Measurements from ENCODE around the gene RAD51B. TPM values are rescaled to one million over a fixed set of nuclear protein-coding genes. Genes with fewer than 3 reads are reported as not detected.

Gene RAD51B
- total RNA-seq, 2 donors from 2014 or later, result 9.3 to 12.1 TPM

GRCh38 chr14:67859169-67859749, 39.7 kb downstream of the RAD51B start:
- H3K36me3 ChIP-seq, result no peaks in the 10 kb centered on the region
- ATAC-seq (ENCODE audit: insufficient number of reproducible peaks, low FRiP score, low read depth) (no peak), DNase-seq (ENCODE audit: low spot score) (no peak)
- H3K27ac ChIP-seq, result no peak overlapping the region
- no peaks in the 10 kb centered on the region for H3K27me3 ChIP-seq (replicated peaks; ENCODE audit: insufficient read depth)
- H3K9me3 ChIP-seq, result no peaks in the 10 kb centered on the region
- no peaks in the 10 kb centered on the region for H3K4me1 ChIP-seq (ENCODE audit: control insufficient read depth in 1 of 2, low read depth in 2 of 2)
- no peak overlapping the region for H3K4me3 ChIP-seq
- TF ChIP-seq CTCF (IDR thresholded peaks at IDR 0.05), result no peak

GRCh38 chr14:67863223-67863622, 43.6 kb downstream of the RAD51B start:
- no peak for DNase-seq (ENCODE audit: low spot score)
- Histone ChIP-seq H3K27ac (no peak overlapping the region), H3K36me3 (no peaks in the 10 kb centered on the region), H3K4me3 (no peak overlapping the region), H3K27me3 (replicated peaks; ENCODE audit: insufficient read depth) (no peaks in the 10 kb centered on the region), H3K4me1 (ENCODE audit: control insufficient read depth in 1 of 2, low read depth in 2 of 2) (no peaks in the 10 kb centered on the region), H3K9me3 (no peaks in the 10 kb centered on the region)
- no peak for TF ChIP-seq CTCF (IDR thresholded peaks at IDR 0.05)
- no peak for ATAC-seq (ENCODE audit: insufficient number of reproducible peaks, low FRiP score, low read depth)

GRCh38 chr14:67875175-67876006, 55.8 kb downstream of the RAD51B start:
- H3K9me3 ChIP-seq, result no peaks in the 10 kb centered on the region
- DNase-seq (ENCODE audit: low spot score) (no peak), ATAC-seq (ENCODE audit: insufficient number of reproducible peaks, low FRiP score, low read depth) (no peak)
- no peak for TF ChIP-seq CTCF (IDR thresholded peaks at IDR 0.05)
- H3K4me1 ChIP-seq (ENCODE audit: control insufficient read depth in 1 of 2, low read depth in 2 of 2), result no peaks in the 10 kb centered on the region
- H3K4me3 ChIP-seq, result no peak overlapping the region
- H3K27me3 ChIP-seq (replicated peaks; ENCODE audit: insufficient read depth), result no peaks in the 10 kb centered on the region
- H3K36me3 ChIP-seq, result no peaks in the 10 kb centered on the region
- no peak overlapping the region for H3K27ac ChIP-seq

- DNase-seq (ENCODE audit: low spot score) (no peak), ATAC-seq (ENCODE audit: insufficient number of reproducible peaks, low FRiP score, low read depth) (no peak)
- no peak for TF ChIP-seq CTCF (IDR thresholded peaks at IDR 0.05)
- Histone ChIP-seq H3K27me3 (replicated peaks; ENCODE audit: insufficient read depth) (no peaks in the 10 kb centered on the region), H3K9me3 (no peaks in the 10 kb centered on the region), H3K4me1 (ENCODE audit: control insufficient read depth in 1 of 2, low read depth in 2 of 2) (no peaks in the 10 kb centered on the region), H3K27ac (no peak overlapping the region), H3K36me3 (no peaks in the 10 kb centered on the region), H3K4me3 (no peak overlapping the region)
These were observed 59.4 kb downstream of the RAD51B start for GRCh38 chr14:67879026-67879425.

- H3K4me1 ChIP-seq (ENCODE audit: control insufficient read depth in 1 of 2, low read depth in 2 of 2), result no peaks in the 10 kb centered on the region
- H3K36me3 ChIP-seq, result no peaks in the 10 kb centered on the region
- H3K27me3 ChIP-seq (replicated peaks; ENCODE audit: insufficient read depth), result no peaks in the 10 kb centered on the region
- TF ChIP-seq CTCF (IDR thresholded peaks at IDR 0.05), result no peak
- DNase-seq (ENCODE audit: low spot score) (no peak), ATAC-seq (ENCODE audit: insufficient number of reproducible peaks, low FRiP score, low read depth) (no peak)
- no peak overlapping the region for H3K27ac ChIP-seq
- no peaks in the 10 kb centered on the region for H3K9me3 ChIP-seq
- H3K4me3 ChIP-seq, result no peak overlapping the region
These were observed 61.6 kb downstream of the RAD51B start for GRCh38 chr14:67881225-67881624.

Data from thoracic aorta (tissue), 2 donors.